ENCODE results near the gene SQSTM1. TPM values are rescaled to one million over a fixed set of nuclear protein-coding genes. Genes with fewer than 3 reads are reported as not detected.

The SQSTM1 gene
- total RNA-seq, 2 experiments from 2014 or later: 58.5 to 81.1 TPM

DNA sequence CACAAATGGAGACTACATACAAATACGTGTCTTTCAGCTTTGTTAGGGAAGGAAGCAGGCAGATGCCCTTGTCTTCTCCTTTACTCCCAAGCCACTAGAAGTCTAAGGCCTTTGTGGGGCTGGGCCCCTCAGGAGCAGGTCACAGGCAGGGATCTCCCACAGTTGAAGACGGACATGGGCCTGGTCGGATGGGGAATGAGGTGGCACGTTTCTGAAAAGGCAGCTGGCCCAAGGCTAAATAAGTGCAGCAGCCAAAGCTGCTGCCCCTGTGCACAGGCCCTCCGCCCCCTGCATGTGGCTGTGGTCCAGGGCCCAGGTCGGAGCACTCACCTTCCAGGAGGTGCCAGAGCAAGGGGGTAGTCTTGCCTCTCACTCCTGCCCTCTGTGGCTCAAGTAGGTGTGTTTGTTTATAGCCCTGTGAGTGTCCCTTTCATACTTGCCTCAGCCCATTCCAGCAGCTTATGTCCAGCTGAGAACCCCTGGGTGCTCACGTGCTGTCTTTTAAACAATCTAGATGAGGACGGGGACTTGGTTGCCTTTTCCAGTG, 1.8 kb downstream of the SQSTM1 start:
- POLR2A ChIA-PET: interaction anchor here (0.8 to 1.3 kb wide), 3 partner anchors 11 to 60 kb away, joined by 4 to 6 read pairs (median 5); no protein-coding TSS in a partner anchor
- no peak for TF ChIP-seq CTCF (conservative IDR thresholded peaks at IDR 0.05; ENCODE audit: low read length)
- no peak for TF ChIP-seq EZH2phosphoT487 (IDR thresholded peaks at IDR 0.05; ENCODE audit: borderline replicate concordance, low read depth, low read length)
- peaks cover 22% of the 10 kb centered on the region; the same call in 1 of the 2 replicates for H3K79me2 ChIP-seq (ENCODE audit: insufficient read depth, low read depth, low read length)
- H3K9me3 ChIP-seq (ENCODE audit: low read length): no peaks in the 10 kb centered on the region
- no peak overlapping the region for H2AFZ ChIP-seq (ENCODE audit: low read length)
- no peak overlapping the region for H3K27ac ChIP-seq (ENCODE audit: low read depth, low read length, poor library complexity, severe bottlenecking)
- BruUV-seq (replicated peaks): no TSS peak
- intact Hi-C loops (cut with micrococcal nuclease; ENCODE audit: unreplicated experiment): loop anchor here (10.0 kb wide), 1 partner anchor 672 kb away; the partner anchor contains the start of gene CNOT6
- peaks cover 4% of the 10 kb centered on the region; the same call in 1 of the 2 replicates for H4K20me1 ChIP-seq (ENCODE audit: insufficient read depth, low read length)
- no peaks in the 10 kb centered on the region for H3K9me2 ChIP-seq (ENCODE audit: insufficient read depth, low read length)
- peak overlapping the region; percentile 99 for H3K4me3 ChIP-seq (ENCODE audit: low read depth, low read length, poor library complexity, severe bottlenecking)
- peaks cover 47% of the 10 kb centered on the region for H3K36me3 ChIP-seq (ENCODE audit: insufficient read depth, low read length)
- CTCF ChIA-PET (ENCODE audit: unreplicated experiment): no interaction called here
- no peak for DNase-seq (ENCODE audit: low spot score)
- peaks cover 32% of the 10 kb centered on the region for H3K4me1 ChIP-seq (ENCODE audit: insufficient read depth, low read length, poor library complexity, severe bottlenecking)
- peak overlapping the region; percentile 95 for H3K4me2 ChIP-seq (ENCODE audit: low read length)

DNA sequence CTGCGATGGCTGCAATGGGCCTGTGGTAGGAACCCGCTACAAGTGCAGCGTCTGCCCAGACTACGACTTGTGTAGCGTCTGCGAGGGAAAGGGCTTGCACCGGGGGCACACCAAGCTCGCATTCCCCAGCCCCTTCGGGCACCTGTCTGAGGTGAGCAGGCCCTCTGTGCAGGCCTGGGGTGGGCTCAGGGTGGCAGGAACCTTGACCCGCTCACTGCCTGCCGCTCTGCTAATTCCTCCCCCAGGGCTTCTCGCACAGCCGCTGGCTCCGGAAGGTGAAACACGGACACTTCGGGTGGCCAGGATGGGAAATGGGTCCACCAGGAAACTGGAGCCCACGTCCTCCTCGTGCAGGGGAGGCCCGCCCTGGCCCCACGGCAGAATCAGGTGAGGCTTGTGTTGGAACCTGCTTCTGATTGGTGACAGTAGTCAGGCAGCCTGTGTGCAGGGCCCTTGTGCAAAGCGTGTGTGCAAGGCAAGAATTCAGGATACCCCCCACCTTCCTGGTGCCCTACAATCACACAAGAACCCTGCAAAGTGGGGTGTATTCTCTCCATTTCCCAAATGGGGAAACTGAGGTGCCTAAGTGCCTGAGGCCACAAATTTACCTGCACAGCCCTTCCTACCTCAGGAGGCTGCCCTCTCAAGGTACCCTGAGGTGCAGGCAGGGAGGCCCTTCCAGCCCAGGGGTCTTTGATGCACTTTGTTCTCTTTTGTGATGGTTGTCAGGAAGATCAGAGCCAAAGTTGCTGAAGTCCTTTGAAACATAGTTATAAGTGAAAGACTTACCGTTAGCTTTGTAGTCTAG, 3.4 kb downstream of the SQSTM1 start:
- ChIA-PET CTCF (ENCODE audit: unreplicated experiment) (no interaction called here), POLR2A (no interaction called here)
- H3K9me2 ChIP-seq (ENCODE audit: insufficient read depth, low read length): no peaks in the 10 kb centered on the region
- peaks cover 22% of the 10 kb centered on the region; the same call in 1 of the 2 replicates for H3K79me2 ChIP-seq (ENCODE audit: insufficient read depth, low read depth, low read length)
- BruUV-seq (replicated peaks): no TSS peak
- intact Hi-C loops (cut with micrococcal nuclease; ENCODE audit: unreplicated experiment): loop anchor here (10.0 kb wide), 1 partner anchor 671 kb away; the partner anchor contains the start of gene CNOT6
- DNase-seq (ENCODE audit: low spot score): no peak
- H2AFZ ChIP-seq (ENCODE audit: low read length): no peak overlapping the region
- H3K27ac ChIP-seq (ENCODE audit: low read depth, low read length, poor library complexity, severe bottlenecking): no peak overlapping the region
- H3K4me3 ChIP-seq (ENCODE audit: low read depth, low read length, poor library complexity, severe bottlenecking): no peak overlapping the region
- peaks cover 62% of the 10 kb centered on the region for H3K36me3 ChIP-seq (ENCODE audit: insufficient read depth, low read length)
- peaks cover 4% of the 10 kb centered on the region; the same call in 1 of the 2 replicates for H4K20me1 ChIP-seq (ENCODE audit: insufficient read depth, low read length)
- H3K9me3 ChIP-seq (ENCODE audit: low read length): no peaks in the 10 kb centered on the region
- TF ChIP-seq EZH2phosphoT487 (IDR thresholded peaks at IDR 0.05; ENCODE audit: borderline replicate concordance, low read depth, low read length) (no peak), CTCF (conservative IDR thresholded peaks at IDR 0.05; ENCODE audit: low read length) (no peak)
- H3K4me2 ChIP-seq (ENCODE audit: low read length): no peak overlapping the region
- peaks cover 23% of the 10 kb centered on the region for H3K4me1 ChIP-seq (ENCODE audit: insufficient read depth, low read length, poor library complexity, severe bottlenecking)

All from OCI-LY7 (cell line).